Smooth muscle cell (in vitro differentiated cells): ENCODE results near the gene PWP2. TPM values are rescaled to one million over a fixed set of nuclear protein-coding genes. Genes with fewer than 3 reads are reported as not detected.

Experiments used
- DNase-seq: peaks from one replicate; lab custom pipeline; 2025; ENCODE audit not compliant: unreplicated experiment; lab: John Stamatoyannopoulos, UW
- H2AFZ ChIP-seq: fragments of 200-600 bp; sonication (generic); 2 replicates; pipeline ENCODE4 v1.6.0; 2016; ENCODE audit warnings: antibody characterized with exemption, low read depth, mild to moderate bottlenecking
- H3F3A ChIP-seq: fragments of 200-600 bp; sonication (generic); 2 replicates; pipeline ENCODE4 v1.6.0; 2017; ENCODE audit warnings: antibody characterized with exemption, low read depth
- H3K27ac ChIP-seq: fragments of 200-600 bp; sonication (generic); 2 replicates; pipeline ENCODE4 v1.5.1; 2016; ENCODE audit warnings: low read depth, mild to moderate bottlenecking
- H3K27me3 ChIP-seq: fragments of 200-600 bp; sonication (generic); 2 replicates; pipeline ENCODE4 v1.6.1; 2016; ENCODE audit warnings: low read depth, mild to moderate bottlenecking
- H3K36me3 ChIP-seq: fragments of 200-600 bp; sonication (generic); 2 replicates; pipeline ENCODE4 v1.5.1; 2016; ENCODE audit warnings: low read depth
- H3K4me1 ChIP-seq: fragments of 200-600 bp; sonication (generic); 2 replicates; pipeline ENCODE4 v1.5.1; 2016; ENCODE audit warnings: low read depth
- H3K4me2 ChIP-seq: fragments of 200-600 bp; sonication (generic); 2 replicates; pipeline ENCODE4 v1.6.0; 2016; ENCODE audit warnings: mild to moderate bottlenecking
- H3K4me3 ChIP-seq: fragments of 200-600 bp; sonication (generic); 2 replicates; pipeline ENCODE4 v1.5.1; 2016; ENCODE audit warnings: mild to moderate bottlenecking
- H3K79me2 ChIP-seq: fragments of 200-600 bp; sonication (generic); 2 replicates; pipeline ENCODE4 v1.6.0; 2016; ENCODE audit warnings: low read depth, mild to moderate bottlenecking
- H3K9ac ChIP-seq: fragments of 200-600 bp; sonication (generic); 2 replicates; pipeline ENCODE4 v1.6.0; 2016; ENCODE audit warnings: low read depth
- H3K9me3 ChIP-seq: fragments of 200-600 bp; sonication (generic); replicated peaks from 2 replicates; pipeline ENCODE4 v1.5.1; 2016; ENCODE audit warnings: low read depth
- H4K20me1 ChIP-seq: fragments of 200-600 bp; sonication (generic); 2 replicates; pipeline ENCODE4 v1.6.0; 2016; ENCODE audit warnings: low read depth
- CTCF ChIP-seq: fragments of 200-600 bp; sonication (generic); IDR thresholded peaks from 2 replicates; pipeline ENCODE4 v1.5.1; 2017; ENCODE audit warnings: borderline replicate concordance, mild to moderate bottlenecking, antibody characterized with exemption; ENCODE audit not compliant: insufficient read depth, poor library complexity, severe bottlenecking
- WGBS: methylation state at CpG from one replicate; pipeline ENCODE4 v1.1.7; 2016; ENCODE audit warnings: low lambda C conversion rate; 5-methylcytosine and 5-hydroxymethylcytosine counted together
- polyA plus RNA-seq: library from polyadenylated mRNA; unstranded; fragments of >200 nt; fragmentation: Nextera tagmentation; extraction: Ambion mirVana; gene quantifications from 2 replicates; pipeline ENCODE4 v1.2.1, GENCODE V29; 2016
- total RNA-seq: library from RNA; depleted of rRNA; stranded (reverse); fragments of >200 nt; gene quantifications from 2 replicates; pipeline ENCODE4 v1.2.3, GENCODE V29; 2014

PWP2 gene
- total and polyA plus RNA-seq, 2 experiments from 2014 or later: 0.38 to 1.4 TPM

GRCh38 chr21:44083631-44084291, 23.4 kb upstream of the PWP2 start:
- Histone ChIP-seq H3K9me3 (no peaks in the 10 kb centered on the region), H3K36me3 (peaks cover 8% of the 10 kb centered on the region), H3K27me3 (no peaks in the 10 kb centered on the region), H3K79me2 (no peaks in the 10 kb centered on the region), H2AFZ (no peak overlapping the region), H3K27ac (peak overlapping the region; percentile 72), H3K4me3 (no peak overlapping the region), H4K20me1 (no peaks in the 10 kb centered on the region), H3K4me2 (peak overlapping the region; percentile 1), H3F3A (no peaks in the 10 kb centered on the region), H3K9ac (no peak overlapping the region), H3K4me1 (no peaks in the 10 kb centered on the region)
- WGBS: 94% methylated on average over 16 of the region's 16 CpGs
- no peak for DNase-seq
- TF ChIP-seq CTCF: no peak

DNA sequence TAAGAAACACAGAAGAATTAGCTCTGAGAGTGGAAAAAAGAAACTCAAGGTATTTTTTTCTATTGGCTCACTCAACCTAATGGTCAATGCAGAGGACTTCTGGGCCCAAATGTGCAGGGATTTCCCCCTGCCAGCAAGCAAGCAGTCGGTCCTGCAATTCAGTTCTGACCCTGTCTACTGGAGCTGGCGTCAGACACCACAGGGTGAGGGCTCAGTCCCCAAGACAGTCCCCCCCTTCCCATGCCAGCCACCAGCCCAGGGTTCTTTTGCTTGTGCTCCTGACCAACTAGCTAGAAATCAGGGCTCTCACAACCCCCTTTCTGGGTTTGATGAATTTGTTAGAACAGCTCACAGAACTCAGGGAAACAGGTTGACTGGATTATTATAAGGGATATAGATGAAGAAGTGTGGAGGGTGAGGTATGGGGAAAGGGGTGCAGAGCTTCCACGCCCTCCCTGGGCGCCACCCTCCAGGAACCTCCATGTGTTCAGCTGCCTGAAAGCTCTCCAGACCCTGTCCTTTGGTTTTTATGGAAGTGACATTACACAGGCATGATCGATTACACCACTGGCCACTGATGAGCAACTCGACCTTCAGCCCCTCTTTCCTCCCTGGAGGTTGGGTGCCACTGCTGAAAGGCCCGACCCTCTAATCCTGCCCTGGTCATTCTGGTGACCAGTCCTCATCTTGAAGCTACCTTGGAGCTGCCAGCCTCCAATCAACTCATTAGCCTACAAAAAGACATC, 22.5 kb upstream of the PWP2 start:
- Histone ChIP-seq H3K9ac (no peak overlapping the region), H3K4me3 (no peak overlapping the region), H3K36me3 (peaks cover 6% of the 10 kb centered on the region), H3F3A (no peaks in the 10 kb centered on the region), H3K4me2 (no peak overlapping the region), H3K79me2 (no peaks in the 10 kb centered on the region), H3K27ac (no peak overlapping the region), H3K4me1 (no peaks in the 10 kb centered on the region), H3K9me3 (no peaks in the 10 kb centered on the region), H3K27me3 (no peaks in the 10 kb centered on the region), H2AFZ (no peak overlapping the region), H4K20me1 (no peaks in the 10 kb centered on the region)
- WGBS: 98% methylated on average over 7 of the region's 7 CpGs
- TF ChIP-seq CTCF: no peak
- DNase-seq: no peak

DNA sequence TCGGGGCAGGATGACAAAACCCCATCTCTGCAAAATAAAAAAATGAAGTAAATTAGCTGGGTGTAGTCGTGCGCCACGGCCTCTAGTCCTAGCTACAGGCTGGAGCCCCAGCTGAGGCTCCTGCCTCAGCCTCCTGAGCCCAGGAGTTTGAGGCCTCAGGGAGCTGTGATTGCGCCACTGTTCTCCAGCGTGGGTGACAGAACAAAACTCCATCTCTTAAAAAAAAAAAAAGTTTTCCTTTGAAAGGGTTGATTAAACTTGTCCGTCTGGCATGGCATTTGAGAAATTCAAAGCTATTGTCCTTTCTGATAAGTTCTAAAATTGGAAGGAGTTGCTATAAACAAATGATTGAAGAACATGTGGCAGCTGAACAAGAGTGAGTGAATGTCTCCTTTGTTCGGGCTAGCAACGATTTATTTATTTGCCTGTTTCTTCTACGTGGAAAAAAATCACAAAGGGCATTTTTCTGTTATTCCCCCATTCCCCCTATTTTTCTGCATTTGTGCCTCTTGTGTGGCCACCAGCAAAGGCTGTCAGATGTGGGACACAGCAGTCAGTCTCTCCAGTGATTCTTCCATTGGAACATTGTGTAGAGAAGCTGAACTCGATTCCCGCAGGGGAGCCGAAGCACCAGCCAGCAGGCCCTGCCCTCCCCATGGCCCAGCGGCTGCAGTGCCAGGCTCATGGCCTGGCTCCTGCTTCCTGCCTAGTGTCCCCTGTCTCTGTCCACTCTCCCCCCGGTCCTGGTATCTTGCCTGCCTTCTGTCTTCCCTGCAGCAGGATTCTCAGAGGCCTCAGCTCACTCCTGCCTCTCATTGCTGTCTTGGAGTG, 21.5 kb upstream of the PWP2 start:
- Histone ChIP-seq H3K4me2 (no peak overlapping the region), H3K9me3 (no peaks in the 10 kb centered on the region), H3K27me3 (no peaks in the 10 kb centered on the region), H3K79me2 (no peaks in the 10 kb centered on the region), H3K9ac (no peak overlapping the region), H2AFZ (no peak overlapping the region), H3K27ac (no peak overlapping the region), H3F3A (no peaks in the 10 kb centered on the region), H3K4me1 (no peaks in the 10 kb centered on the region), H3K4me3 (no peak overlapping the region), H3K36me3 (no peaks in the 10 kb centered on the region), H4K20me1 (no peaks in the 10 kb centered on the region)
- WGBS: 95% methylated on average over 15 of the region's 15 CpGs
- no peak for TF ChIP-seq CTCF
- DNase-seq: no peak
